Testis (tissue), 3 donors: Measurements from ENCODE around the gene TMPRSS11D. TPM values are rescaled to one million over a fixed set of nuclear protein-coding genes. Genes with fewer than 3 reads are reported as not detected.

Source experiments
- DNase-seq: peaks from one replicate; pipeline ENCODE4 v3.0.0-alpha.2; 2019
- H3K27ac ChIP-seq, 2 donors: fragments of 200-600 bp; sonication (generic); one replicate each; pipeline ENCODE4 v1.5.1; 2019
- H3K27me3 ChIP-seq: fragments of 200-600 bp; sonication (generic); one replicate; pipeline ENCODE4 v1.5.1; 2019
- H3K36me3 ChIP-seq: fragments of 200-600 bp; sonication (generic); one replicate; pipeline ENCODE4 v1.5.1; 2017; ENCODE audit warnings: low read depth; ENCODE audit errors: missing control alignments
- H3K4me1 ChIP-seq: fragments of 200-600 bp; sonication (generic); one replicate; pipeline ENCODE4 v1.5.1; 2019
- H3K4me3 ChIP-seq, 2 donors: fragments of 200-600 bp; sonication (generic); one replicate each; pipeline ENCODE4 v1.5.1; 2017 to 2019
- H3K9me3 ChIP-seq: fragments of 200-600 bp; sonication (generic); one replicate; pipeline ENCODE4 v1.5.1; 2017
- CTCF ChIP-seq, 3 experiments: fragments of 450-650 bp in 2 of 3; fragments of 200-600 bp in 1 of 3; sonication (generic) in 1 of 3; IDR thresholded peaks; one replicate each; pipeline ENCODE4 v1.5.1; 2016 to 2019; ENCODE audit warnings: antibody characterized with exemption in 3 of 3, mild to moderate bottlenecking in 2 of 3, moderate library complexity in 1 of 3
- POLR2A ChIP-seq: fragments of 450-650 bp; IDR thresholded peaks from one replicate; pipeline ENCODE4 v1.6.1; 2017; ENCODE audit warnings: antibody characterized with exemption, mild to moderate bottlenecking, moderate library complexity
- WGBS, 2 donors: methylation state at CpG; one replicate each; pipeline ENCODE4 v1.1.5; 2018; 5-methylcytosine and 5-hydroxymethylcytosine counted together
- intact Hi-C: fragments of 100-400 bp; cut with DNase I; formaldehyde crosslinking; loops from one replicate; pipeline ENCODE4 v1.15.1; 2023; ENCODE audit warnings: low total_unique reads
- polyA plus RNA-seq: library from polyadenylated mRNA; stranded (reverse); fragments of 350-450 nt; fragmentation: Illumina TruSeq; extraction: RNeasy Lipid Tissue Mini Kit (QIAGEN cat#74804); gene quantifications from one replicate; pipeline ENCODE4 v1.2.3, GENCODE V29; 2014; ENCODE audit warnings: low read depth, low replicate concordance; ENCODE audit not compliant: insufficient read depth
- total RNA-seq, 2 donors: library from RNA; depleted of rRNA; stranded (reverse); fragments of >200 nt; gene quantifications; one replicate each; pipeline ENCODE4 v1.2.3, GENCODE V29; 2016

The TMPRSS11D gene
- total and polyA plus RNA-seq, 3 donors from 2014 or later: 0.19 to 0.26 TPM; not detected in 1

GRCh38 chr4:67927251-67927650 is 43.4 kb upstream of the TMPRSS11D start:
- WGBS, 2 donors: 67 to 96% methylated on average over 1 to 3 of the region's 3 CpGs
- no peaks in the 10 kb centered on the region for H3K4me1 ChIP-seq

GRCh38 chr4:67926485-67926884 is 42.7 kb upstream of the TMPRSS11D start:
- no peak for DNase-seq
- H3K4me3 ChIP-seq: no peak overlapping the region
- H3K36me3 ChIP-seq: no peaks in the 10 kb centered on the region
- WGBS, 2 donors: 86 to 94% methylated on average over 7 of the region's 7 CpGs
- no peaks in the 10 kb centered on the region for H3K27me3 ChIP-seq
- intact Hi-C loops: no loop called here
- TF ChIP-seq CTCF (IDR thresholded peaks at IDR 0.05): no peak
- TF ChIP-seq POLR2A: no peak
- H3K27ac ChIP-seq: no peak overlapping the region
- H3K9me3 ChIP-seq: no peaks in the 10 kb centered on the region
- no peaks in the 10 kb centered on the region for H3K4me1 ChIP-seq

More at GRCh38 chr4:67927251-67927650, 43.4 kb upstream of the TMPRSS11D start:
- no peaks in the 10 kb centered on the region for H3K9me3 ChIP-seq
- TF ChIP-seq POLR2A (no peak), CTCF (IDR thresholded peaks at IDR 0.05) (no peak)
- DNase-seq: no peak
- H3K27ac ChIP-seq: no peak overlapping the region
- H3K4me3 ChIP-seq: no peak overlapping the region
- intact Hi-C loops: no loop called here
- H3K27me3 ChIP-seq: no peaks in the 10 kb centered on the region
- no peaks in the 10 kb centered on the region for H3K36me3 ChIP-seq

- Histone ChIP-seq H3K4me1 (no peaks in the 10 kb centered on the region), H3K27ac (no peak overlapping the region), H3K36me3 (no peaks in the 10 kb centered on the region), H3K9me3 (no peaks in the 10 kb centered on the region), H3K4me3 (no peak overlapping the region), H3K27me3 (no peaks in the 10 kb centered on the region)
- no peak for TF ChIP-seq CTCF (IDR thresholded peaks at IDR 0.05)
- TF ChIP-seq POLR2A: no peak
- 52 to 66% methylated on average over 4 of the region's 4 CpGs for WGBS, 2 donors
- DNase-seq: no peak
- intact Hi-C loops: no loop called here
Observed at GRCh38 chr4:67922697-67923096, 38.9 kb upstream of the TMPRSS11D start.

- Histone ChIP-seq H3K9me3 (no peaks in the 10 kb centered on the region), H3K4me1 (no peaks in the 10 kb centered on the region), H3K27ac (no peak overlapping the region), H3K36me3 (no peaks in the 10 kb centered on the region), H3K4me3 (no peak overlapping the region), H3K27me3 (no peaks in the 10 kb centered on the region)
- no peak for DNase-seq
- intact Hi-C loops: no loop called here
- TF ChIP-seq POLR2A (no peak), CTCF (IDR thresholded peaks at IDR 0.05) (no peak)
Observed at GRCh38 chr4:67918428-67918827, 34.6 kb upstream of the TMPRSS11D start.

GRCh38 chr4:67915400-67915966 is 31.7 kb upstream of the TMPRSS11D start:
- TF ChIP-seq CTCF (IDR thresholded peaks at IDR 0.05) (no peak), POLR2A (no peak)

More at GRCh38 chr4:67915400-67915966, 31.7 kb upstream of the TMPRSS11D start:
- 58 to 69% methylated on average over 5 of the region's 5 CpGs for WGBS, 2 donors
- Histone ChIP-seq H3K4me1 (no peaks in the 10 kb centered on the region), H3K27ac (no peak overlapping the region), H3K36me3 (no peaks in the 10 kb centered on the region), H3K4me3 (no peak overlapping the region), H3K9me3 (no peaks in the 10 kb centered on the region), H3K27me3 (no peaks in the 10 kb centered on the region)
- no peak for DNase-seq
- intact Hi-C loops: no loop called here
